Measurements from ENCODE around the gene LRIT1.

The LRIT1 gene

GRCh38 chr10:84205853-84206525 is 35.4 kb downstream of the LRIT1 start:
- TF ChIP-seq CTCF (IDR thresholded peaks at IDR 0.05; ENCODE audit: low read depth, low read length) = no peak
- Histone ChIP-seq H3K36me3 (peaks cover 94% of the 10 kb centered on the region), H3K9me3 (ENCODE audit: severe bottlenecking) (no peaks in the 10 kb centered on the region), H3K4me3 (ENCODE audit: low read depth, low read length) (no peak overlapping the region), H3K27me3 (ENCODE audit: insufficient read depth, low read depth, severe bottlenecking) (no peaks in the 10 kb centered on the region), H3K27ac (no peak overlapping the region)
- no peak for DNase-seq

- Histone ChIP-seq H3K27ac (no peak overlapping the region), H3K27me3 (ENCODE audit: insufficient read depth, low read depth, severe bottlenecking) (no peaks in the 10 kb centered on the region), H3K36me3 (peaks cover 94% of the 10 kb centered on the region), H3K9me3 (ENCODE audit: severe bottlenecking) (no peaks in the 10 kb centered on the region), H3K4me3 (ENCODE audit: low read depth, low read length) (no peak overlapping the region)
- DNase-seq = peak; percentile 83
- peak; percentile 95 for TF ChIP-seq CTCF (IDR thresholded peaks at IDR 0.05; ENCODE audit: low read depth, low read length)
These were observed 36.1 kb downstream of the LRIT1 start for GRCh38 chr10:84205049-84205852.

- Histone ChIP-seq H3K27ac (no peak overlapping the region), H3K27me3 (ENCODE audit: insufficient read depth, low read depth, severe bottlenecking) (no peaks in the 10 kb centered on the region), H3K4me3 (ENCODE audit: low read depth, low read length) (no peak overlapping the region), H3K36me3 (peaks cover 95% of the 10 kb centered on the region), H3K9me3 (ENCODE audit: severe bottlenecking) (no peaks in the 10 kb centered on the region)
- DNase-seq = no peak
- TF ChIP-seq CTCF (IDR thresholded peaks at IDR 0.05; ENCODE audit: low read depth, low read length) = no peak
These were observed 36.7 kb downstream of the LRIT1 start for GRCh38 chr10:84204610-84205009.

- peak; percentile 61 for DNase-seq
- H3K27ac ChIP-seq = no peak overlapping the region
- no peaks in the 10 kb centered on the region for H3K9me3 ChIP-seq (ENCODE audit: severe bottlenecking)
- H3K4me3 ChIP-seq (ENCODE audit: low read depth, low read length) = no peak overlapping the region
- H3K27me3 ChIP-seq (ENCODE audit: insufficient read depth, low read depth, severe bottlenecking) = no peaks in the 10 kb centered on the region
- H3K36me3 ChIP-seq = peaks cover 96% of the 10 kb centered on the region
- TF ChIP-seq CTCF (IDR thresholded peaks at IDR 0.05; ENCODE audit: low read depth, low read length) = peak; percentile 96
These were observed 37.2 kb downstream of the LRIT1 start for GRCh38 chr10:84204122-84204521.

- H3K4me3 ChIP-seq (ENCODE audit: low read depth, low read length) = no peak overlapping the region
- no peak overlapping the region for H3K27ac ChIP-seq
- no peak for DNase-seq
- H3K27me3 ChIP-seq (ENCODE audit: insufficient read depth, low read depth, severe bottlenecking) = no peaks in the 10 kb centered on the region
- TF ChIP-seq CTCF (IDR thresholded peaks at IDR 0.05; ENCODE audit: low read depth, low read length) = 0 out of 2 replicates have a peak, but pooled peaks have one; percentile 11
- no peaks in the 10 kb centered on the region for H3K9me3 ChIP-seq (ENCODE audit: severe bottlenecking)
- peaks cover 93% of the 10 kb centered on the region for H3K36me3 ChIP-seq
These were observed 39.0 kb downstream of the LRIT1 start for GRCh38 chr10:84202349-84202748.
